Fibroblast of upper back skin (primary cell): ENCODE results near the gene NAT8L.

Experiments used
- DNase-seq: peaks from one replicate; pipeline ENCODE4 v3.0.0-alpha.2; 2013

NAT8L gene

DNA sequence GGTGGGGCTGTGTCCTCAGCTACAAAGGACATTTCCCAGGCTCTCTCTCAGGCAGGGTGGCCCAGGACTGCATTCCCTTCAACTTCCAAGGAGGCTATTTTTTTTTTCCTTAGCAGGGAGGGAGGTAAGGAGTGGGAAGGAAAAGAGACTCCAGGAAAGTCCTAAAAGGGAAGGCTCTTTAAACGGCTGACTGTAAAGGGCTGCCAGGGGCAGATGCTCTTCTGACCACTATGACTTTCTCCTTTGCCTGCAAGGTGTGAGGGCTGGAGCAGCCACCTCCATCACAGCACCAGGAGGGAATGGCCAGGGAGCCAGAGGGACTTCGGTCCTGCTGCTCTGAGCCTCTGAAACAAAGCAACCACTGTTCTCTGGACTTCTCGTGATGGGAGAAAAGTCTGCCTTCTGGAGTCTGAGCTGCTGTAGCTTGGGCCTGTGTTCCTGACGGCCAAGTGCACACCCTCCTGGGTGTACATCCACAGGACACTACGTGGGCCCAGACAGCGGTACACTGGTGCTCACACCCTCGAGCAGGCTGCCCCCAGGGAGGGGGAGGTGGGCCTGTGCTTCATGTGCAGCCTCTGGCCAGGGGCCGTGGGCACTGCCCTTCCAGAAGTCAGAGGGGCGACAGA lies 17.9 kb downstream of the NAT8L start:
- no peak for DNase-seq

DNA sequence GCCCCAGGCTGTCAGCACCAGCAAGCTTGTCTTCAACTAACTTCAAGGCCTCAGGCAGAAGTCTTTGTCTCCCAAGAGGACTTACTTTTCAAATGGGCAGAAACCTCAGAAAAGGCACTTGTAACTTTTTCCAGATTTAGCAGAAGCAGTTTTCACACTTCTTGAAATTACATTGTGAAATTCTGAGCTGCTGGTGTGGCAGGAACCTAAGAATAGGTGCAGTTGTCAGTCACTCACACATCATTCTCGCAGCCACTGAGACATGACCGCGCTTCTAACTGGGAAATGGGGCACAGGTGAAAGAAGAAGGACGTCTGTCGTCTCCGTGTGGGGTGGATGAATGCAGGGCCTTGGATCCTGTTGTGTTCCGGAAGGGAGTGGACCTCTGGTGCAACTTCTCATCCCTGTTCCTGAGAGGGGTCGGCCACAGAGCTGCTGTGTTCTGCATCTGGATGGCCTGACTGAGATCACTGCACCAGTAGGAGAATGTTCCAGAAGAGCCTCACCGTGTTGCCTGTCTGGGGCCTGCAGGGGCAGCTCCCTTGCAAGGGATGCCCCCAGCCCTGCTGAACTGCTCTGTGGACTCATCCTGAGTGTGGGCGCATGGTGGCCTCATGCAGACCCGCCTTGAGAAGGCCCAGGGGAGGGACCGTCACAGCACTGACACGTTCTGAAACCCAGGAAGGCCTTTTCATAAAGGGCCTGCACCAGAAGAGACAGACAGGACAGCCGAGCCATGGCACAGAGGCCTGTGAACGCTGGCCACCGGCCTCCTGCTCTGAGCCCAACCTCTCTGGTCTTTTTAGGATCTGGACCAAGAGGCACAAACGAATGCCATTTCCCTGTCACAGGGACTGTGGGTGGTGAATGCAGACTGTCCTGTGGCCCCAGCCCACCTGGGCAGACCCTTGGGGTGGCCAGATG lies 18.7 kb downstream of the NAT8L start:
- no peak for DNase-seq

DNA sequence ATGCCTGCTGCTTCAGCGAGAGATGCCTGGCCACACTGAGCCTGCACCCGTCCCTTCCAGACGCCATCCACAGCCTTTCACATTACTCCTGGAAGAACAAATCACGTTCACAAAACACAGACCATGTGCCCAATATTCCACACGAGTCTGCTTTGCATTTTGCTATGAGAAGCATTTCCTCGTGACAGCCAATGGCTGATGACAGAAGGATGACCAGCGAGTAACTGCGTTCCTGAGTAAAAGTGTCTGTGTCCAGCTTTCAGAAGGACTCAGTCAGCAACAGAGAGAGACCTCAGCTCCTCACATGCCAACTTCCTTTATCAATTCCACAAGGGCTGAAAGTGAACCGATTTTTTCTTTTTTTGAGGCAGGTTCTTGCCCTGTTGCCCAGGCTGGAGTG lies 19.5 kb downstream of the NAT8L start:
- DNase-seq = no peak

DNA sequence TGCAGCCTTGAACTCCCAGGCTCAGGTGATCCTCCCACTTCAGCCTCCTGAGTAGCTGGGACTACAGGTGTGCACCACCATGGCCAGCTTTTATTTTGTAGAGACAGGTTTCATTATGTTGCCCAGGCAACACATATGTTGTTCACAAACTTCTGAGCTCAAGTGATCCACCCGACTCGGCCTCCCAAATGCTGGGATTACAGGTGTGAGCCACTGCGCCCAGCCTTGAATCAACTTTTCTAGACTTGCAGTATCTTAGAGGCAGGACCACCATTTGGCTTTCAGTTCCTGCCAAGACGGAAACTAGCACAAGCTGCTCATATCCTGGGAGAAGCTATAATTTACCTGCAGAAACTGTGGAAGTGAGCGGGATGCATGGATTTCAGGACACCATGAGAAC lies 19.9 kb downstream of the NAT8L start:
- DNase-seq = no peak

DNA sequence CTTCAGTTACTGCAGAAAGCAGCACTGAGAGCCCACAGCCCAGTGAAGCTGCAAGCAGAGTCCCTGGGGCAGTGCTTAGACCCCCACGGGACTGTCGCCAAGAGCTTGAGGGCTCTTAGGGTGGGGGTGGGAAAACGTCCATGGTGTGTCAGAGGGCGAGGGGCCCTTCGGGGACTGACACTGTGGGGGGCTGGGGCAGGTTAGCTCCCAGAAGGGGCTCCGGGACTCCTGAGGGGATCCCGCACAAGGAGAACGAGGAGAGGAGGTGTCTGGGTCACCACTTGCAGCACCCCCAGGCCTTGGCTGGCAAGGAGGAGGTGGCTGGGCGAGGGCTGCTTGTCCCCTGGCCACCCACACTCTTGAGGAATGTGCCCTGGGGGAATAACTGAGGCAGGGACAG lies 20.8 kb downstream of the NAT8L start:
- DNase-seq = no peak

DNA sequence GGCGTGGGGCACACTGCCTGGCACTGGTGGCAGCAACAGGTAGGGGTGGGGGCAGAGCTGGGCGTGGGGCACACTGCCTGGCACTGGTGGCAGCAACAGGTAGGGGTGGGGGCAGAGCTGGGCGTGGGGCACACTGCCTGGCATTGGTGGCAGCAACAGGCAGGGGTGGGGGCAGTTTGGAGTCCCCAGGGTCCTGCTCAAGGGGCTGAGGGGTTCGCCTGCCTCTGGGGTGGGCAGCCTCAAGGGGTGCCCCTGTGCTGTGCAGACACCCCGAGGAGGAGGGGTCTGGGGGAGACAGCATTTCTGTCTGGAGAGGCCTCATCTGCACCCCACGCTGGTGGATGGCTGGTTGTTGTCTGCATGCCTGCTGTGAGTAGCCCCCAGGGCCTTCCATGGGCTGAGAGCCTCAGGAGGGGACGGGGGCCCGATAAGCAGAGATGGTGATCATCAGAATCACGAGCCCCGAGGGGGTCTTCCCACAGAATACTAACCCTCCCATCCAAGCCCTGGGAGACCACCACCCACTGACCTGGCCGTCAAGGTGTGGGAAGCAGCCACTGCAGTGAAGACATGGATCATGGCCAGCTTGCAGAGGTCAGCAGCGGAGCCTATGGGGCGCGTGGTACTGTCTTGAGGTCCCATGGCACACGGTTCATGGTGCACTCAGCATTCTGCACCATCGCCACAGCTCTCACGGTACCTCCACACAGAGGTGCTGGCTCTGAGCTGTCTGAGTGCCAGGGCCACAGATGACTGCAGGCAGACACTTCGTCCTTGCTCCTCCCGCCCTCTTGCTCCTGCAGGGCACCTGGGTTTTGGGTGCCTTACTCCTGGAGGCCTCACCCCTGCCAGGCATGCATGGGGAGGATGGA lies 21.5 kb downstream of the NAT8L start:
- DNase-seq = no peak

DNA sequence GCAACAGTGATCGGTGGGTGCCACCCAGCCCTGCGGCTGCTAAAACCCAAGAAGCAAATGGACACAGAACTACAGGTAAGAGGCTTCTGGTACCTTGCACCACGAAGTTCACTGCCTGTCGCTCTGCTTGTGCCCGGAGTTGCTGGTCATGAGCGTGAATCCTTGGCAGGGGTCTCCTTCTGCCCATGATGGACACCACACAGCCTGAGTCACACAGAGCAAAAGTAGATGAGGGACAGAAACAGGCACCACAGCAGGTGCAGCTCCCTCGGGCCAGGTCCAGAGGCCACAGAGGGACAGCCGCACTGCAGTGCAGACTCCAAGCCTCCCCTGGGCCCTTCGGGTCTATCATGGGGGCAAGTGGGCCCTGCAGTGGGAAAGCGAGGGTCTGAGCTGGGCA lies 22.4 kb downstream of the NAT8L start:
- DNase-seq = no peak

DNA sequence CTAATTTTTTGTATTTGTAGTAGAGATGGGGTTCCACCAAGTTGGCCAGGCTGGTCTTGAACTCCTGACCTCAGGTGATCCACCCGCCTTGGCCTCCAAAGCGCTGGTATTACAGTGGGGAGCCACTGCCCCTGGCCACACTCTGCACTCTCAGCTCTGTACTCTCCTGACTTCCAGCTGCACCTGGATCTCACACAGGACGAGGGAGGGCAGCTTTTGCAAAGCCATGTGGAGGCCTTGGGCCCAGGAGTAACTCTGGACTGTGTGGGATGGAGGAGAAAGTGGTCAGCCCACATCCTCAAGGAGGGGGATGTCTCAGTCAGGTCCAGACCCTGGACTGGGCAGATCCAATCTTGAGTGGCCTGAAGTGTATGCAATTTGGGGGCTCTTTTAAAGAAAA lies 23.0 kb downstream of the NAT8L start:
- DNase-seq = no peak

DNA sequence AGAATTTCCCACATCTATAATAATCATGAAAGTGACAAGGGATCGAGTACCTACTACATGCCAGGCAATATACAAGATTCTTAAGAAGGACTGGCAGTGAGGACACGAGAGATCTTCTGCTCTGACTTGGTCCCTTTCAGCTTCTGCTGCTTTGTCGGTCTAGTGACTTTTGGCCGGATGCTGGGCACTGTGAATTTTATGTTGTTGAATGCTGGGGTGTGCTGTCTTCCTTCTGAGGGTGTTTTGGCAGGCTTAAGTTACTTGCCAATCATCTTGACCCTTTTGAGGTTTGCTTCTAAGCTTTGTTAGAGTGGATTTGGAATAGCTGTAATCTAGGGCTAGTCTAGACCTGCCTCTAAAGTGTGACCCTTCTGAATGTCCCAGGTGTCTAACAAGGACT lies 23.5 kb downstream of the NAT8L start:
- DNase-seq = no peak

DNA sequence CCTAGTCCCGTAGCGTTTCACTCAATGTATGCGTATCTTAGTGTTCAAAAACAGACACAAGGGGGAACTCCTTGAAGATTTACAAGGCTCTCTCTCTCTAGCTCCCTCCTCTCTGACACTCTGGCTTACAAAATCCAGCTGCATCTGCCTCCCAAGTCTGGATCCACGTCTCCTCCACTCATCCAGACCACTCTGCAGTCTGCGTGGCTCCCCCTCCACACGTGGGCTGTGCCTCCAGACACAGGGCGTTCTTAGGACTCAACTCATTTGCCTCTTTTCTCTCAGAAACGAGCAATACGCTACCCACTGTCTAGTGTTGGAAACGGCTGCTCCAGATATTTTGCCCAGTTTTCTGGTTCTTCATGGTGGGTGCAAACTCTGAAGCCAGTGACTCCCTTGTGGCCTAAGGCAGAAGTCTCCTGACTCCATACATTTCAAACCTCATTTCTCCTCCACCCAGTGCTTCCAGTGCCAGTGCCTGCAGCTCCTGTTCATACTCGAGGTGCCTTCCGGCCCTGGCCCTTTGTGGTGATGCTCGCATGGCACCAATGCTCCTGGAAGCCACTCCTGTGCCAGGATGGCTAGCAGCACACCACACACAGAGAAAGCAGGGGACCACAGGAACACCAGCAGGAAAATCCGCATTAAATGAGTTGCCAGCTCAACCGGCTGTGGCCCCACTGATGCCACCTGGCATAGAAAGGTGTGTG lies 24.1 kb downstream of the NAT8L start:
- no peak for DNase-seq

DNA sequence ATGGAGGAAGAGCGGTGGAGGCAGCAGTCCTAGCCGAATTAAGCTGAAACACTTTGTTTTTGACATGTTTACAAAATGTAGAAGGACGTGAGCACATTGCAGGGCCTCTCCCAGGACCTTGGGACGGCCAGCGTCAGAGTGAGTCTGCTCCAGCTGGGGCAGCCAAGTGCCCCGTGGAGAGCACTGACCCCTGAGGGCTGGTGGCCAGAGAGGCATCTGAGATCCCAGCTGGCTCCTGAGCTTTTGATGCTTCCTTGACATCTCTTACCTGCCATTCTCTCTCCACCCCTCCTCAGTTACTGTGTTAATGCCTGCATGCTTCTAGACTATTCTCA lies 24.7 kb downstream of the NAT8L start:
- no peak for DNase-seq

DNA sequence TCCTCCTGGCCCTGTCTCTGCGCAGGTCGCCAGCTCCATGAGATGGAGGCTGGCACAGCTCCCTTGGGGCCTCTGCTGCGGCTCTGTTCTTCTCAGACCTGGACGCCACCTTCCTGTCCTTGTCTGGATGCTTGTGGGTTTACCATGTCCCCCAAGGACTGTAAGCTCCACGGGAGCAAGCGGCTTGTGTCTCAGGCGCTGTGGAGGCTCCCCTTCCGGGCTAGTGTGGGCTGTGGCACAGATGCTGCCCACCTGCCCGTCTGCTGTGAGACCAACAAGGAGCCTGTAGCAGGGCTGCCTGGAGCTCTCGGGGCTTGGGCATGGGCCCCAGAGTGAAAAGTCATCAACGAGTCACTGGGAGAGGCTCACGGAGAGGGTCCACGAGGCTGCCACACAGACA lies 25.2 kb downstream of the NAT8L start:
- no peak for DNase-seq

DNA sequence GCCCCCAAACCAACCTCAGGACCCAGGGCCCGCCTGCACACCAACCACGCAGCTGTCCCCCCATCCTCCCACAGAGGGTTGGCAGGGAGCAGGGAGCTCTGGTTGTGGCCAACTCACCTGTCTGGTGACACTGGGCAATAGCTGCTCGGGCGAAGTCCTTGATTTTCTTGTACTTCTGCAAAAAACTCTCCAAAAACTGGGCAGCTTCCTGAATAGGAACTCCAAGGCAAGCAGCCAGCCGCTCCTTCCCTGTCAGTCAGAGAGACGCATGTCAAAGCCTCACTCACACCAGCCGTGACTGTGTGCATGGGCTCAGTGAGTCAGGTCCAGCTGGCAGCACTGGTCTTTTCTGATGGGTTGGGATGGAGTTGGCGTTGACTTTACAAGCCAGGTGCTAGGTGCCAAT lies 26.4 kb downstream of the NAT8L start:
- no peak for DNase-seq

DNA sequence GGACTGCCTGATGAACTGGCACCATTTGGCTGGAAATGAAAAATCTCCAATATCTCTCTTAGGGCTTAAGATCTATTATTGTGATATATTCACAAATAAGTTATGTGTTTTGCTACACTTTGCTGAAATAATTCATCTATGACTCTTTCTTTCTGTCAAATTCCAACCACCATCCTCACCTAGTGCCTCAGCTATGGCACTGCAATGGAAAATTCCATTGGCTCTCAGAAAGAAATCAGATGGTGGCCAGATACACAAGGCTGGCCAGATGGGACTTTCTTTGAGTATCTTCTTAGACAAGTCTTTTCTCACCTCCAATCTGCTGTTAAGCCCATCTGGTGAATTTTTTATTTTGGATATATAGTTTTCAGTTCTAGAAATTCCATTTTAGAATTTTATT lies 28.0 kb downstream of the NAT8L start:
- no peak for DNase-seq

DNA sequence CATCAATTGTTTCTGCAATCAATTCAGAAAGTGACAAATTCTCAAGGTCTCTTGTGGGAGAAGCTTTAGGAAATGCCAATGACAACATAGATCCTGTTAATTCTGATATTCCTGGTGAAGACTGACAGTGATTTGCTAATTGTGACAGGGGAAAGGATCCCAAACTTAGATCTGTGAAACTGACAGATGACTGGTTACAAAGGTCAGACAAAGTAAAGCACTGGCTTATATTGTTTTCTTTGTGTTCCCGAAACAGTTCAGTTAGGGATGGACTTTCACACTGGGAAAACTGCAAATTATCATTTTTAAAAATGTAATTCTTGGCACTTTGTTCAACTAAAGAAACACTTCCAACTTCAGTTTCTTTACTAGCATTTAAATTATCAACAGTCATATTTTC lies 30.1 kb downstream of the NAT8L start:
- DNase-seq = no peak

DNA sequence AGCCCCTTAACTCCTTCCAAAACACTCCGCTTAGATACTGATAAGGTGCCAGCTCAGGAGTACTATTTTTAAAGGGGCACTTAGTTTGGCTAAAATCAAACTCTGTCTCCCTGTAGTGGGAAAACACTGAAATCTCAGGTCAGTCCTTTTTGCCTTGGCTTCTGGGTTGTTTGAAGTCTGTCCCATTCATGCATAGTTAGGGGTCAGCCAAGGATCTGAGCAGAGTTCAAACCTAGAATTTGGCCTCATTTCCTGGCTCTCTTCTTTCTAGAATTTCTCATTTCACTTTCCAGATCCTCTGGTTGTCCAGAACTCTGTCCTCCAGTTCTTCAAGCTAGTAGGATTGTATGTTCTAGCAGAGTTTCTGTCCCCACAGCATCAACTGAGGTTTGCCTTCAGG lies 31.5 kb downstream of the NAT8L start:
- no peak for DNase-seq

DNA sequence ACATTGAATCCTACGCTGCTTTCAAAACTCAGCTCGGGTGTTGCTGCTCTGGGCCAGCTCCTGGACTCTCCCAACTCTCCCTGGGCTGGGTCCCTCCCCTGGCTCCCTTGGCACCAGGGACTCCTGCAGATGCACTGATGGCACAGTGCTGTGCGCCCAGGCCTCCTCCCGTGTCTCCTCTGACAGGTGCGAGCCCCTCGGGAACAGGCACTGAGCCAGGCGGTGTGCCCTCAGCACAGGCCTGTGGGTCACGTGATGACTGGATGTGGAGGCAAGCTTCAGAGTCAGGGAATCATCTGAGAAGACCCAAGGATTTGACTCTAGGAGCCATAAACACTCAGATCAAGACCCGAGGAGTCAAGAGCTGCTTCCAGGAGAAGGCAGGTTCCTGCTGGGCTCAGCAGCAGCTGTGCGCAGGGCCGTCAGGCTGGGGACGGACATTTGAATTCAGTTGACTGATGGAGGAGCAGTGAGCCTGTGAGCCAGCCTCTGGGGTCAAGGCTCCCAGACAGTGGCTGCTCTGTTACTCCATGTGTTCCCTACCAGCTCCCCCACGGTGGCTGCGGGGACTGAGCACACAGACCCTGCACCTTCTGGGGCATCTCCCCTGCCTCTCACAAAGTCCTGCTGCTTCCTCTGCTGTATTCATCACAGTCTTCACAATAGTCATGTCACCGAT lies 33.0 kb downstream of the NAT8L start:
- no peak for DNase-seq

DNA sequence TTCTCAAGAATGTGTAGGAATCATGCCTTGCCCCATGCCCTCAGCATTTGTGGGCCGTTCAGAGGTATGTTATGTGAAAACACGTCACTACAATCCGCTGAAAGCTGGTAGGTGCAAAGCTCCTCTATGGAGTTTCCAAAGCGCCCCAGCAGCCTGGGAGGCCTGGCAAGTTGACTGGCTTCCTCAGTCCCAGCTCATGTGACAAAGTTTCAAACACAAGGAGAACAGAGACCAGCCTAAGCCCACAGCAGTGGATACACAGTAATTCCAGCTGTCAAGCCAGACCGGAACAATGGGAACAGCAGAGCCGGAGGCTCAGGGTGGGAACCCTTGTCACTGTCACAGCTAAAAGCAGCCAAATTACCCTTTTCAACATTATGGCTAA lies 33.5 kb downstream of the NAT8L start:
- DNase-seq = no peak

DNA sequence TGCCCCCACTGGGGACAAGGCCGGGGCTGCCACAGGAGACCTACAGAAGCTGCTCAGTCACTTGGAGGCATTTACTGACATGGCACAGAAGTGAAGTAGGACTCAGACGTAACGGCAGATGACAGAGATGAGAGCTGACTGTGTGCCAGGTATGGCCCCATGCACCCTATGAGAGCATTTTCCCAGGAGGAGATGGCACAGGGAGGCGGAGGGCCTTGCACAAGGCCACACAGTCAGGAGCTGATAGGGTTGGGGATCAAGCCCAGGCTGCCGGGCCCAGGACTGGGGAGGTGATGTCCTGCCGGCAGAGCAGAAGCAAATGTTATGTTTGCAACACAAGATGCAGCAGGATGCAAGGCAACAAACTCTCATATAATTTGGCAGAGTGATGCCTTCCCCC lies 34.1 kb downstream of the NAT8L start:
- no peak for DNase-seq

DNA sequence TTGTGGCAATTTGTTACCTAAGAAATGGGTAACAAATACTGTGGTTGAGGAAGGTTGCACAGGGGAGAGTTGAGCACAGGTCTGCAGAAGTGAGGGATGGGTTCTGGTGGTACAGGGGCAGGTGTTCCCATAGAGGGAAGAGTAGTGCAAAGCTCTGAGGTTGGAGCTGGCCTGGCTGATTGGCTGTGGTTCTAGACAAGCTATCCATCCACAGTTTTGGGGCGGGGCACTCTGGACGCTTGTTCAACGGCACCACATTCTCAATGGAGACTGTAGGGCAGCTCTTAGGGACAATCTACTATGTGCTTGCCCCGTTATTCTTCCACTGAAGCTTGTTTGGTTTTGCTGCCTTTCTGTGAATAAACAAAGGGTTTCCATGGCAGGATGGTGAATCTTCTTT lies 35.4 kb downstream of the NAT8L start:
- DNase-seq = no peak

DNA sequence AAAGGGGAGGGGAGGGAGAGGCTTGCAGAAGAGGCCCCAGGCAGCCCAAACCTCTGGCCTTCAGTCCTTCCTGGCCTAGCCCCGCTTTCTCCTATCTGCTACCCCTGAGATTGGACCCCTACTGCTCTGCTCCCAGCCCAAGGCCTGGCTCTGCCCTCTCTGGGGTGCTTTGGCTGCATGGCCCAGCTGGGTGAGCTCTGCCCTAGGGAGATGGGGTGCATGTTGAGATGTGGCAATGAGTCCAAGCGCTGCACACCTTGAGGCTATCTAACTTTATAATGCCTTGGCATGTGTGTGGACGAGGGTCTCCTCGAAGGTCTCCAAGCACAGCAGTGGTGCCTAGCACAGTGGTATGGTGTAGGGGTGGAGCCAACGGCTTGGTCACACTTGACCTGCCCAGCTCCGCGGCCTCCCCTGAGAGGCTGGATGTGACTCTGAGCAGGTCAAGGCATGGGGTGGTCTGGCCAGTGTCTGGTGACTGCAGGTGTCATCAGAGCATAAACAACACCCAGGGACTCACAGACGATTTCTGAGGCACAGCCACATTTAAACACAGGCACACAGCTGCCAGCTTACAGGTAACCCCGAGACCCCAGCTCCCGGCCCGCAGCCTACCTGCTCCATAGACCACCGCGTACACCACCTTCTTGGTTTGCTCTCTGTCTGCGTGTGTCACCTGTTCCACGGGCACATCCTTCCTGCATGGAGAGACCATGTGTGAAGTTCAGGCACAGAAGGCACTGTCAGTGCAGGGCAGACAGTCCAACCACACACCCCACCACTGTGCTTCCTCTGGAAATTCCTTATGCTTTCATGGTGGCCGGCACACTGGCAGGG lies 36.3 kb downstream of the NAT8L start:
- DNase-seq = no peak
